GM10266 (cell line): ENCODE results near the gene ABTB2.

Source experiments
- DNase-seq: peaks from one replicate; pipeline ENCODE4 v3.0.0; 2012; ENCODE audit errors: extremely low spot score
- CTCF ChIP-seq: IDR thresholded peaks from 2 replicates; pipeline ENCODE4 v1.5.1; 2012; ENCODE audit warnings: mild to moderate bottlenecking, low read depth; ENCODE audit not compliant: control insufficient read depth, insufficient read depth; ENCODE audit errors: missing control alignments

The ABTB2 gene

DNA sequence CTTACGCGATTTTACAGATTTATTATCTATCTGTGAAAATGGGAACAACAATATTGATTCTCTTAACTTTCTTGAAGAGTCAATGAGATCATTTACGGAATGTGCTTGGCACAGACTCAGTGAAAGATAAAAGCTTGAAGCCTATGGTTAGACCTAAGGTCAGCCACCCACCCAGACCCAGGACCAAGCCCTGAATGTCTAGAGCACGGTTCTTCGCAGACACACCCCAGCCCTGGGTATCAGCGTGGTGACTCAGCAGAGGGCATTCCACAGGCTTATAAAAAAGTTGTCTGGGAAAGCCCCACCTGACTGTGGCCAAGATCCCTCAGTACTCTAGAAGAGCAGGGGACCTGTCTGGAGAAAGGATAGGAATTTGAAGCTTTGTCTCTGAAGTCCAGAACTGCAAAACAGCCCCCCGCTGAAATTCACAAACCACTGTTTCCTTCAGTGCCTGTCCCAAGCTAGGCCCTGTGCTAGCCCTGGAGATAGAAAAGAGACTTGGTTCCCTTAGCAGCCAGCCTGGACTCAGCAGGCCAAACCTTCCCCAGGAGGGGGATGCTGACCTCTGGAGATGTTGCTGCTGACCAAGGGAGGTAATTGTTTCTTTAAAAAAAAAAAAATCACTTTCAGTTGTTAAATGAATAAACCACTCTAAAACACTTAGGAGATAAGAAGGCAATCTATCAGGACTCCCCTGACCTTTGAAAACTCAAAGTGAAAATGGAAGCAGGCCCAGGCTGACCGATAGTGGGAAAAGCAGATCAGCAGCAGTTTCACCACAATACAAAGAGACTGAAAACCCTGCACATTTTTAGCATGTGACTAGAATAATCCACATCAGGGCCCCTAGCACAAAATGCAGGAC is 114.0 kb downstream of the ABTB2 start:
- DNase-seq, result peak; percentile 64
- TF ChIP-seq CTCF, result no peak

DNA sequence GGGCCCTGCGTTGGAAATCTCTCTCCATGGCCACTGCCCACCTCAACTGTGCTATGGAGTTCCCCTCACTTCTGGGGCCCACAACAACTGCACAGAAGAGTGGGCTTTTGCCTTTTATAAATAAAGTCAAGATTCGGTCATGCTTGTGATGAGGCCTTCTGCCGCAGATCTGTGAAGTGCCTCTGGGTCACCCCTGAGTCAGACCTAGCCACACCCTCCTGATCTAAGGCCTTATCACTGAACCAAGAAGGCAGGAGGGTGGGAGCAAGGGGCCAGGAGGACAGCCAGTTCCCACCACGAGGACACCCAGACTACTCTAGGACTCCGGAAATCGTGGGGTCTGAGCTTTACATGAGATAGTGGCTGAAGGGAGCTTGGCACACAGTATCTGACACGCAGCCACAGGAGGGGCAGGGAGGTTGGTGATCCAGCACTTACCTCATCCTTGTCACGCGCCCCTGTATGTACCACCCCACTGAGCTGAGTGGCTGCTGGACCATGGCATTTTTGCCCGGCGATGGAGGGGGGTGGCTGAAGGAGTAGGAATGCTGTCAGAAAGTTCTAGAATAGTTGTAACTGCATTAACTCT is 115.7 kb downstream of the ABTB2 start:
- TF ChIP-seq CTCF, result no peak
- peak; percentile 17 for DNase-seq

- DNase-seq, result no peak
- TF ChIP-seq CTCF, result no peak
Observed at GRCh38 chr11:34240150-34240494, 117.7 kb downstream of the ABTB2 start.

- DNase-seq, result peak; percentile 22
- TF ChIP-seq CTCF, result no peak
Observed at GRCh38 chr11:34239465-34240149, 118.2 kb downstream of the ABTB2 start.

- DNase-seq, result no peak
- no peak for TF ChIP-seq CTCF
Observed at GRCh38 chr11:34238966-34239365, 118.8 kb downstream of the ABTB2 start.

DNA sequence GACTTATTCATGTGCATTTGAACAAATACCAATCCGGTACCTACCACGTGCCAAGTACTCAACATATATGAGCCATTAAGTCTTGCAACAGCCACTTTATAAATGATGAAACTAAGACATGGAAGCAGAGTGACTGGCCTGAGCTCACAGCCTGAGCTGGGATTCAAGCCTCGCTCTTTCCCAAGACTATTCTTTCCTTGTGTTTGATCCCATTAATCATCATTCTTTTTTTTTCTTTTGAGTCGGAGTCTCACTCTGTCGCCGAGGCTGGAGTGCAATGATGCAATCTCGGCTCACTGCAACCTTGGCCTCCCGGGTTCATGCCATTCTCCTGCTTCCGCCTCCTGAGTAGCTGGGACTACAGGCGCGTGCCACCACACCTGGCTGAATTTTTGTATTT is 119.3 kb downstream of the ABTB2 start:
- no peak for TF ChIP-seq CTCF

GRCh38 chr11:34236572-34236971 is 121.2 kb downstream of the ABTB2 start:
- DNase-seq, result no peak
- no peak for TF ChIP-seq CTCF

More for the DNA sequence above, 119.3 kb downstream of the ABTB2 start:
- no peak for DNase-seq
